Panc1 (cell line): ENCODE measurements around the gene MREG. TPM values are rescaled to one million over a fixed set of nuclear protein-coding genes. Genes with fewer than 3 reads are reported as not detected.

Source experiments
- ATAC-seq: fragments of 200-7000 bp; cut with Tn5 transposase; 2 replicates; pipeline ENCODE4 v1.9.1; 2020; ENCODE audit warnings: mild to moderate bottlenecking, moderate library complexity
- BruUV-seq: library from RNA; stranded (reverse); fragments of 400-500 nt; replicated peaks from 2 replicates; lab custom pipeline; 2021; lab: Mats Ljungman, UMichigan
- CTCF ChIA-PET: fragments of 300-600 bp; sonication (Branson Sonifier 250); formaldehyde crosslinking; loops from one replicate; lab custom pipeline; 2022; ENCODE audit warnings: antibody characterized with exemption; lab: Charles Lee
- POLR2A ChIA-PET: fragments of 300-600 bp; sonication (Branson Sonifier 250); formaldehyde crosslinking; loops from one replicate; lab custom pipeline; 2022; ENCODE audit warnings: antibody characterized with exemption; lab: Charles Lee
- DNase-seq: peaks from one replicate; pipeline ENCODE4 v3.0.0-alpha.2; 2010; ENCODE audit warnings: low read depth, low spot score
- H3K27ac ChIP-seq: 2 replicates; pipeline ENCODE4 v1.5.1; 2011; ENCODE audit warnings: mild to moderate bottlenecking, low read length, inconsistent platforms
- H3K27me3 ChIP-seq: fragments of 200-500 bp; sonication (Bioruptor generic); 2 replicates; pipeline ENCODE4 v1.6.0; 2014; ENCODE audit warnings: low read length, inconsistent platforms; ENCODE audit not compliant: control insufficient read depth, insufficient read depth
- H3K36me3 ChIP-seq: fragments of 200-500 bp; sonication (Bioruptor generic); 2 replicates; pipeline ENCODE4 v1.5.1; 2014; ENCODE audit warnings: inconsistent platforms, mild to moderate bottlenecking, low read length, moderate library complexity; ENCODE audit not compliant: control insufficient read depth, insufficient read depth
- H3K4me1 ChIP-seq: 2 replicates; pipeline ENCODE4 v1.5.1; 2011; ENCODE audit warnings: inconsistent platforms, mild to moderate bottlenecking, low read length, moderate library complexity; ENCODE audit not compliant: control insufficient read depth, insufficient read depth
- H3K4me3 ChIP-seq, 2 experiments: 2 replicates each; pipeline ENCODE4 v1.5.1; 2011 to 2012; ENCODE audit warnings: low read depth in 2 of 2, low read length in 2 of 2, mild to moderate bottlenecking in 2 of 2, inconsistent platforms in 1 of 2, moderate library complexity in 1 of 2
- H3K9me3 ChIP-seq: fragments of 200-500 bp; sonication (Bioruptor generic); 2 replicates; pipeline ENCODE4 v1.5.1; 2014; ENCODE audit warnings: low read depth, mild to moderate bottlenecking, inconsistent platforms, low read length, moderate library complexity; ENCODE audit not compliant: control insufficient read depth, insufficient read depth
- CTCF ChIP-seq: fragments of 450-650 bp; IDR thresholded peaks from 2 replicates; pipeline ENCODE4 v1.5.1; 2017; ENCODE audit warnings: mild to moderate bottlenecking
- POLR2AphosphoS5 ChIP-seq: IDR thresholded peaks from 2 replicates; pipeline ENCODE4 v1.6.1; 2012; ENCODE audit warnings: mild to moderate bottlenecking, low read depth, low read length, moderate library complexity
- REST ChIP-seq, 2 experiments: IDR thresholded peaks; 2 replicates each; pipeline ENCODE4 v1.6.1; 2011 to 2012; ENCODE audit warnings: low read depth in 2 of 2, control low read depth in 1 of 2, low read length in 1 of 2, mild to moderate bottlenecking in 1 of 2, moderate library complexity in 1 of 2; ENCODE audit not compliant: insufficient read depth in 1 of 2
- SIN3A ChIP-seq: IDR thresholded peaks from 2 replicates; pipeline ENCODE4 v1.6.1; 2012; ENCODE audit warnings: low read depth, mild to moderate bottlenecking, low read length, moderate library complexity, borderline replicate concordance; ENCODE audit not compliant: insufficient read depth
- TCF7L2 ChIP-seq: IDR thresholded peaks from 2 replicates; pipeline ENCODE4 v1.6.1; 2011; ENCODE audit warnings: mild to moderate bottlenecking, low read depth, low read length, inconsistent platforms
- in situ Hi-C: cut with HindIII; loops from 2 replicates; pipeline ENCODE4 v1.10.0; 2016; ENCODE audit warnings: low sequenced_read_pairs, low pct_unique_long_range_greater_than_20kb
- intact Hi-C: fragments of 100-400 bp; cut with micrococcal nuclease; formaldehyde crosslinking; loops from one replicate; pipeline ENCODE4 v1.10.0; 2022; ENCODE audit not compliant: unreplicated experiment
- total RNA-seq: library from RNA; stranded (reverse); gene quantifications from one replicate; pipeline ENCODE4 v1.2.1, GENCODE V29; 2021; ENCODE audit not compliant: unreplicated experiment

MREG gene
- total RNA-seq, 1 experiment from 2014 or later: 19.2 TPM

GRCh38 chr2:215896921-215897320, 116.4 kb downstream of the MREG start:
- Histone ChIP-seq H3K4me3 (no peak overlapping the region), H3K36me3 (no peaks in the 10 kb centered on the region), H3K27ac (no peak overlapping the region), H3K27me3 (no peaks in the 10 kb centered on the region; the same call in 1 of the 2 replicates), H3K4me1 (no peaks in the 10 kb centered on the region), H3K9me3 (no peaks in the 10 kb centered on the region)
- ChIA-PET CTCF (no interaction called here), POLR2A (no interaction called here)
- in situ Hi-C loops (no loop called here), intact Hi-C loops (no loop called here)
- DNase-seq (no peak), ATAC-seq (no peak)
- BruUV-seq: no TSS peak
- no peak for TF ChIP-seq POLR2AphosphoS5
- no peak for TF ChIP-seq SIN3A
- no peak for TF ChIP-seq CTCF
- TF ChIP-seq REST (IDR thresholded peaks at IDR 0.05; ENCODE audit: insufficient read depth in 1 of 2, low read depth in 2 of 2, low read length in 1 of 2): no peak
- no peak for TF ChIP-seq TCF7L2

GRCh38 chr2:215895330-215895729, 118.0 kb downstream of the MREG start:
- DNase-seq: no peak
- in situ Hi-C loops (no loop called here), intact Hi-C loops (no loop called here)
- H3K27me3 ChIP-seq: no peaks in the 10 kb centered on the region; the same call in 1 of the 2 replicates
- no peak for TF ChIP-seq TCF7L2
- no peak for TF ChIP-seq CTCF
- no peak for TF ChIP-seq SIN3A
- TF ChIP-seq REST (IDR thresholded peaks at IDR 0.05; ENCODE audit: insufficient read depth in 1 of 2, low read depth in 2 of 2, low read length in 1 of 2): no peak
- no peak for TF ChIP-seq POLR2AphosphoS5
- H3K27ac ChIP-seq: no peak overlapping the region
- H3K9me3 ChIP-seq: no peaks in the 10 kb centered on the region
- CTCF ChIA-PET: no interaction called here
- H3K4me3 ChIP-seq: no peak overlapping the region
- POLR2A ChIA-PET: no interaction called here
- H3K36me3 ChIP-seq: no peaks in the 10 kb centered on the region
- ATAC-seq: no peak
- H3K4me1 ChIP-seq: no peaks in the 10 kb centered on the region
- BruUV-seq: no TSS peak
